HepG2 (cell line): ENCODE measurements around the gene BPIFB2. TPM values are rescaled to one million over a fixed set of nuclear protein-coding genes. Genes with fewer than 3 reads are reported as not detected.

Source experiments
- ADNP ChIP-seq: sonication (generic); formaldehyde crosslinking; IDR thresholded peaks from 2 replicates; pipeline ENCODE4 v1.4.0; 2020; ENCODE audit warnings: missing genetic modification reagents
- ATF7 ChIP-seq, 2 experiments: fragments of 450-650 bp in 1 of 2; sonication (generic) in 1 of 2; formaldehyde crosslinking in 1 of 2; IDR thresholded peaks; 2 replicates each; pipeline versions ENCODE4 v1.4.0 to v1.6.1; 2016 to 2020; ENCODE audit warnings: antibody characterized with exemption in 1 of 2, mild to moderate bottlenecking in 1 of 2, missing genetic modification reagents in 1 of 2
- GLMP ChIP-seq: sonication (generic); formaldehyde crosslinking; IDR thresholded peaks from 2 replicates; pipeline ENCODE4 v1.9.0; 2021; ENCODE audit warnings: missing genetic modification reagents, mild to moderate bottlenecking, borderline replicate concordance
- HDAC1 ChIP-seq: sonication (generic); formaldehyde crosslinking; IDR thresholded peaks from 2 replicates; pipeline ENCODE4 v1.5.1; 2020; ENCODE audit warnings: mild to moderate bottlenecking, missing genetic modification reagents
- HINFP ChIP-seq: sonication (generic); formaldehyde crosslinking; IDR thresholded peaks from 2 replicates; pipeline ENCODE4 v1.4.0; 2020; ENCODE audit warnings: low read depth, mild to moderate bottlenecking, missing genetic modification reagents
- IKZF5 ChIP-seq: IDR thresholded peaks from 2 replicates; pipeline ENCODE4 v1.6.1; 2018; ENCODE audit warnings: missing genetic modification reagents, mild to moderate bottlenecking, missing compliant biosample characterization
- KMT2B ChIP-seq: IDR thresholded peaks from 2 replicates; pipeline ENCODE4 v1.6.1; 2016; ENCODE audit warnings: missing genetic modification reagents, missing compliant biosample characterization
- MAF1 ChIP-seq: sonication (generic); formaldehyde crosslinking; IDR thresholded peaks from 2 replicates; pipeline ENCODE4 v1.5.0; 2020; ENCODE audit warnings: missing genetic modification reagents, borderline replicate concordance
- RFX3 ChIP-seq: IDR thresholded peaks from 2 replicates; pipeline ENCODE4 v1.6.1; 2016; ENCODE audit warnings: missing biosample characterization, missing genetic modification reagents
- SOX13 ChIP-seq, 3 experiments: fragments of 450-650 bp in 1 of 3; sonication (generic) in 1 of 3; formaldehyde crosslinking in 1 of 3; IDR thresholded peaks in 2 of 3; conservative IDR thresholded peaks in 1 of 3; 2 replicates each; pipeline versions ENCODE4 v1.5.0 to v1.6.1; 2016 to 2020; ENCODE audit warnings: antibody characterized with exemption in 1 of 3, mild to moderate bottlenecking in 1 of 3, missing compliant biosample characterization in 1 of 3, missing genetic modification reagents in 1 of 3, moderate library complexity in 1 of 3
- ZBTB44 ChIP-seq: sonication (generic); formaldehyde crosslinking; IDR thresholded peaks from 2 replicates; pipeline ENCODE4 v1.4.0; 2020; ENCODE audit warnings: missing genetic modification reagents
- ZFP1 ChIP-seq: IDR thresholded peaks from 2 replicates; pipeline ENCODE4 v1.6.1; 2016
- ZKSCAN5 ChIP-seq: sonication (generic); formaldehyde crosslinking; IDR thresholded peaks from 2 replicates; pipeline ENCODE4 v1.5.1; 2020; ENCODE audit warnings: mild to moderate bottlenecking, missing genetic modification reagents
- ZNF225 ChIP-seq: sonication (generic); formaldehyde crosslinking; IDR thresholded peaks from 2 replicates; pipeline ENCODE4 v1.4.0; 2020; ENCODE audit warnings: mild to moderate bottlenecking, missing genetic modification reagents
- ZNF496 ChIP-seq: sonication (generic); formaldehyde crosslinking; IDR thresholded peaks from 2 replicates; pipeline ENCODE4 v1.8.1; 2023; ENCODE audit warnings: mild to moderate bottlenecking, moderate library complexity, missing genetic modification reagents; ENCODE audit not compliant: insufficient replicate concordance
- ZNF564 ChIP-seq: sonication (generic); formaldehyde crosslinking; IDR thresholded peaks from 2 replicates; pipeline ENCODE4 v1.8.1; 2023; ENCODE audit warnings: mild to moderate bottlenecking, missing genetic modification reagents
- polyA plus RNA-seq, 8 experiments: library from polyadenylated mRNA; depleted of rRNA in 3 of 8; stranded (reverse) in 7 of 8; unstranded in 1 of 8; fragments of >200 nt; fragmentation: Illumina TruSeq in 4 of 8; extraction: Trizol in 4 of 8; gene quantifications; 2 replicates each; pipeline versions ENCODE4 v1.2.1 to v1.2.3, GENCODE V29; 2011 to 2016; ENCODE audit warnings: low read depth in 4 of 8, missing spikeins in 1 of 8, mixed read lengths in 1 of 8; ENCODE audit not compliant: insufficient read depth in 1 of 8
- total RNA-seq, 5 experiments: library from RNA; depleted of rRNA; stranded (reverse); fragments of >200 nt; fragmentation: Illumina TruSeq; extraction: Trizol; gene quantifications; 2 replicates each; pipeline ENCODE4 v1.2.3, GENCODE V29; 2016; ENCODE audit warnings: low read depth in 1 of 5
- TF ChIP-seq, protein P1 (sequence below): sonication (generic); formaldehyde crosslinking; IDR thresholded peaks from 2 replicates; pipeline ENCODE4 v1.4.0; 2020; ENCODE audit warnings: mild to moderate bottlenecking, missing genetic modification reagents
- TF ChIP-seq, protein P2 (sequence below): sonication (generic); formaldehyde crosslinking; IDR thresholded peaks from 2 replicates; pipeline ENCODE4 v1.8.0; 2022; ENCODE audit warnings: missing genetic modification reagents, mild to moderate bottlenecking, borderline replicate concordance

The BPIFB2 gene
- total and polyA plus RNA-seq, 2 of the 13 experiments (the other 11 are each of a cell fraction or from before 2014, with no cell fraction given), result 54.5 to 902 TPM

DNA sequence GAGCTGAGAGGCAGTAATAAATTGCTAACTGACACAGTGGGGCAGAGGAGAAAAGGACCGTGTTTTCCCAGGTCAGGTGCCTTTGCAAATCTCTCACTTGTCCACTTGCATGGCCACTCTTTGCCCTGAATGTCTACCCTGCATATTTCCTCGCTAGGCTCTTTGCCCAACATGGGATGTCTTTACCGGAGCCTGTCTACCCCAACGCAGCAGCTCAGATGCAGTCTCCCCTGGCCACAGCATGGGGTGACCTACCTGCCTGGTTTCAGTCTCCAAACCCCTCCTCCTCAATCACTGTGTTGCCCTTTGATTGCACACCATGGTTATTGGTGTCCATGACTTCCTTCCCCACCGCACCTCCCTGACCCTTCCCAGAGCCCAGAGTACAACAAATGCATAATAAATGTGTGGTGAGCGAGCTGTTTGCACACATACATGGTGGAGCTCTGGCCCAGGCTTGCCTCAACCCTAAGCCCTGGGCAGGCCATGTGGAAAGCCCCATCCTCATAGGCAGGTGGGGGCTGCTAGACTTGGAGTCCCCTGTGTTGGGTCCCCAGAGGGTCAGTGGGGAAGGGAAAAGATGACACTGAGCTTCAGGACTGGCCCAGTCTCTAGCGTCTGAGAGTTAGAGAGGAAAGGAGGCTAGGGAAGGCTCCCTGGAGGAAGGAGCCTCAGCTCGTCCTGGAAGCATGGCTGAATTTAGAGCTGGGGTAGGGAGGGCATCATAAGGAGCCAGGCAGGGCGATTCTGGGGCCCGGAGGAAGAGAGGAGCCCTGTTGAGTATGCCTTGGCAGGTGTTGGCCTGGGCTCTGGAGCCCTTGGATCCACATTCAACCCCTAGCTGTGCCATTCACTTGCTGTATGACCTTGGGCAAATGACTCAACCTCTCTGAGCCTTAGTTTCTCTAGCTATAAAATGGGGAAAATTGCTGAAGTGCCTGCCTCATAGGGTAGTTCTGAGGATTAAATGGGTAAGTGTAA lies 19.6 kb downstream of the BPIFB2 start (continued):
- TF ChIP-seq, protein P1, sequence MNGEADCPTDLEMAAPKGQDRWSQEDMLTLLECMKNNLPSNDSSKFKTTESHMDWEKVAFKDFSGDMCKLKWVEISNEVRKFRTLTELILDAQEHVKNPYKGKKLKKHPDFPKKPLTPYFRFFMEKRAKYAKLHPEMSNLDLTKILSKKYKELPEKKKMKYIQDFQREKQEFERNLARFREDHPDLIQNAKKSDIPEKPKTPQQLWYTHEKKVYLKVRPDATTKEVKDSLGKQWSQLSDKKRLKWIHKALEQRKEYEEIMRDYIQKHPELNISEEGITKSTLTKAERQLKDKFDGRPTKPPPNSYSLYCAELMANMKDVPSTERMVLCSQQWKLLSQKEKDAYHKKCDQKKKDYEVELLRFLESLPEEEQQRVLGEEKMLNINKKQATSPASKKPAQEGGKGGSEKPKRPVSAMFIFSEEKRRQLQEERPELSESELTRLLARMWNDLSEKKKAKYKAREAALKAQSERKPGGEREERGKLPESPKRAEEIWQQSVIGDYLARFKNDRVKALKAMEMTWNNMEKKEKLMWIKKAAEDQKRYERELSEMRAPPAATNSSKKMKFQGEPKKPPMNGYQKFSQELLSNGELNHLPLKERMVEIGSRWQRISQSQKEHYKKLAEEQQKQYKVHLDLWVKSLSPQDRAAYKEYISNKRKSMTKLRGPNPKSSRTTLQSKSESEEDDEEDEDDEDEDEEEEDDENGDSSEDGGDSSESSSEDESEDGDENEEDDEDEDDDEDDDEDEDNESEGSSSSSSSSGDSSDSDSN (CRISPR knock-in tag), result no peak
- TF ChIP-seq ATF7 (IDR thresholded peaks at IDR 0.05) (no peak), ATF7 (CRISPR knock-in tag; IDR thresholded peaks at IDR 0.05) (no peak), GLMP (CRISPR knock-in tag) (no peak), KMT2B (CRISPR knock-in tag) (no peak), RFX3 (CRISPR knock-in tag) (no peak), MAF1 (CRISPR knock-in tag) (no peak), ZKSCAN5 (CRISPR knock-in tag) (no peak), IKZF5 (CRISPR knock-in tag) (no peak), ZNF564 (CRISPR knock-in tag) (no peak), SOX13 (IDR thresholded peaks at IDR 0.05) (no peak), SOX13 (CRISPR knock-in tag; conservative IDR thresholded peaks at IDR 0.05 in 1 of 2, IDR thresholded peaks at IDR 0.05 in 1 of 2) (no peak; a peak in 1 of 4 replicates), ZNF225 (CRISPR knock-in tag) (peak; percentile 29; the same call in 1 of the 2 replicates), ZNF496 (CRISPR knock-in tag) (no peak), ZFP1 (CRISPR knock-in tag) (no peak), HDAC1 (CRISPR knock-in tag) (no peak), HINFP (CRISPR knock-in tag) (no peak), ADNP (CRISPR knock-in tag) (no peak), ZBTB44 (CRISPR knock-in tag) (no peak)
- TF ChIP-seq, protein P2, sequence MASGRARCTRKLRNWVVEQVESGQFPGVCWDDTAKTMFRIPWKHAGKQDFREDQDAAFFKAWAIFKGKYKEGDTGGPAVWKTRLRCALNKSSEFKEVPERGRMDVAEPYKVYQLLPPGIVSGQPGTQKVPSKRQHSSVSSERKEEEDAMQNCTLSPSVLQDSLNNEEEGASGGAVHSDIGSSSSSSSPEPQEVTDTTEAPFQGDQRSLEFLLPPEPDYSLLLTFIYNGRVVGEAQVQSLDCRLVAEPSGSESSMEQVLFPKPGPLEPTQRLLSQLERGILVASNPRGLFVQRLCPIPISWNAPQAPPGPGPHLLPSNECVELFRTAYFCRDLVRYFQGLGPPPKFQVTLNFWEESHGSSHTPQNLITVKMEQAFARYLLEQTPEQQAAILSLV (CRISPR knock-in tag), result 0 out of 2 replicates have a peak, but pooled peaks have one; percentile 27
